ENCODE measurements around the gene PRKAG2. TPM values are rescaled to one million over a fixed set of nuclear protein-coding genes. Genes with fewer than 3 reads are reported as not detected.

PRKAG2 gene
- total RNA-seq, 2 experiments from 2014 or later = 16.9 to 18.7 TPM

- no peaks in the 10 kb centered on the region for H3K27me3 Mint-ChIP-seq (ENCODE audit: low read depth)
- CTCF ChIA-PET = no interaction called here
- H3K9me3 Mint-ChIP-seq = no peaks in the 10 kb centered on the region
- H3K27ac Mint-ChIP-seq = no peak overlapping the region
- intact Hi-C loops (cut with micrococcal nuclease) = no loop called here
- no peak overlapping the region for H3K4me3 Mint-ChIP-seq
- H3K4me1 Mint-ChIP-seq (ENCODE audit: low read depth) = peaks cover 4% of the 10 kb centered on the region
- DNase-seq = no peak
- H3K36me3 Mint-ChIP-seq (ENCODE audit: low read depth) = no peaks in the 10 kb centered on the region
Measured at GRCh38 chr7:151858456-151858855, 18.5 kb downstream of the PRKAG2 start.

- no peaks in the 10 kb centered on the region for H3K27me3 Mint-ChIP-seq (ENCODE audit: low read depth)
- DNase-seq = no peak
- no peaks in the 10 kb centered on the region for H3K36me3 Mint-ChIP-seq (ENCODE audit: low read depth)
- peaks cover 5% of the 10 kb centered on the region for H3K4me1 Mint-ChIP-seq (ENCODE audit: low read depth)
- CTCF ChIA-PET = interaction anchor here (1.3 kb wide), 1 partner anchor 74 kb away, joined by 3 read pairs; no protein-coding TSS in a partner anchor
- intact Hi-C loops (cut with micrococcal nuclease) = no loop called here
- H3K9me3 Mint-ChIP-seq = no peaks in the 10 kb centered on the region
- H3K27ac Mint-ChIP-seq = no peak overlapping the region
- no peak overlapping the region for H3K4me3 Mint-ChIP-seq
Measured at GRCh38 chr7:151857866-151858450, 19.0 kb downstream of the PRKAG2 start.

- Mint-ChIP-seq H3K4me3 (no peak overlapping the region), H3K9me3 (no peaks in the 10 kb centered on the region), H3K27me3 (ENCODE audit: low read depth) (no peaks in the 10 kb centered on the region), H3K36me3 (ENCODE audit: low read depth) (no peaks in the 10 kb centered on the region), H3K27ac (no peak overlapping the region), H3K4me1 (ENCODE audit: low read depth) (peaks cover 10% of the 10 kb centered on the region)
- intact Hi-C loops (cut with micrococcal nuclease) = no loop called here
- CTCF ChIA-PET = interaction anchor here (1.3 kb wide), 1 partner anchor 74 kb away, joined by 3 read pairs; no protein-coding TSS in a partner anchor
- no peak for DNase-seq
Measured at GRCh38 chr7:151857412-151857811, 19.5 kb downstream of the PRKAG2 start.

- H3K4me3 Mint-ChIP-seq = no peak overlapping the region
- CTCF ChIA-PET = interaction anchor here (1.3 kb wide), 1 partner anchor 73 kb away, joined by 3 read pairs; no protein-coding TSS in a partner anchor
- no peaks in the 10 kb centered on the region for H3K36me3 Mint-ChIP-seq (ENCODE audit: low read depth)
- intact Hi-C loops (cut with micrococcal nuclease) = no loop called here
- no peak overlapping the region for H3K27ac Mint-ChIP-seq
- H3K27me3 Mint-ChIP-seq (ENCODE audit: low read depth) = no peaks in the 10 kb centered on the region
- DNase-seq = no peak
- H3K4me1 Mint-ChIP-seq (ENCODE audit: low read depth) = peaks cover 16% of the 10 kb centered on the region
- H3K9me3 Mint-ChIP-seq = no peaks in the 10 kb centered on the region
Measured at GRCh38 chr7:151856516-151856915, 20.4 kb downstream of the PRKAG2 start.

GRCh38 chr7:151856098-151856497 lies 20.8 kb downstream of the PRKAG2 start:
- Mint-ChIP-seq H3K9me3 (no peaks in the 10 kb centered on the region), H3K27me3 (ENCODE audit: low read depth) (no peaks in the 10 kb centered on the region), H3K27ac (no peak overlapping the region), H3K4me3 (no peak overlapping the region), H3K4me1 (ENCODE audit: low read depth) (peaks cover 20% of the 10 kb centered on the region), H3K36me3 (ENCODE audit: low read depth) (no peaks in the 10 kb centered on the region)
- intact Hi-C loops (cut with micrococcal nuclease) = no loop called here
- no peak for DNase-seq
- CTCF ChIA-PET = no interaction called here

GRCh38 chr7:151854720-151855071 lies 22.2 kb downstream of the PRKAG2 start:
- Mint-ChIP-seq H3K4me1 (ENCODE audit: low read depth) (peaks cover 27% of the 10 kb centered on the region), H3K27ac (no peak overlapping the region), H3K27me3 (ENCODE audit: low read depth) (no peaks in the 10 kb centered on the region), H3K9me3 (no peaks in the 10 kb centered on the region), H3K36me3 (ENCODE audit: low read depth) (no peaks in the 10 kb centered on the region), H3K4me3 (no peak overlapping the region)
- intact Hi-C loops (cut with micrococcal nuclease) = no loop called here
- DNase-seq = no peak
- CTCF ChIA-PET = no interaction called here

GRCh38 chr7:151853896-151854719 lies 22.8 kb downstream of the PRKAG2 start:
- CTCF ChIA-PET = interaction anchor here (0.7 to 3.8 kb wide), 2 partner anchors 23 to 71 kb away, joined by 3 to 14 read pairs; partner anchors contain the start of gene PRKAG2
- Mint-ChIP-seq H3K4me3 (no peak overlapping the region), H3K27ac (peak overlapping the region; percentile 35), H3K27me3 (ENCODE audit: low read depth) (no peaks in the 10 kb centered on the region), H3K36me3 (ENCODE audit: low read depth) (no peaks in the 10 kb centered on the region), H3K9me3 (no peaks in the 10 kb centered on the region), H3K4me1 (ENCODE audit: low read depth) (peaks cover 27% of the 10 kb centered on the region)
- no peak for DNase-seq
- intact Hi-C loops (cut with micrococcal nuclease) = no loop called here

GRCh38 chr7:151852486-151853396 lies 24.2 kb downstream of the PRKAG2 start:
- DNase-seq = no peak
- H3K4me1 Mint-ChIP-seq (ENCODE audit: low read depth) = peaks cover 26% of the 10 kb centered on the region
- no peaks in the 10 kb centered on the region for H3K27me3 Mint-ChIP-seq (ENCODE audit: low read depth)
- H3K27ac Mint-ChIP-seq = no peak overlapping the region
- intact Hi-C loops (cut with micrococcal nuclease) = no loop called here
- no peaks in the 10 kb centered on the region for H3K9me3 Mint-ChIP-seq
- no peaks in the 10 kb centered on the region for H3K36me3 Mint-ChIP-seq (ENCODE audit: low read depth)
- CTCF ChIA-PET = interaction anchor here (3.8 to 3.9 kb wide), 2 partner anchors 14 to 69 kb away, joined by 13 to 14 read pairs; no protein-coding TSS in a partner anchor
- H3K4me3 Mint-ChIP-seq = no peak overlapping the region

GRCh38 chr7:151851782-151852181 lies 25.1 kb downstream of the PRKAG2 start:
- CTCF ChIA-PET = interaction anchor here (3.8 to 3.9 kb wide), 2 partner anchors 13 to 68 kb away, joined by 13 to 14 read pairs; no protein-coding TSS in a partner anchor
- Mint-ChIP-seq H3K27ac (peak overlapping the region; percentile 62), H3K36me3 (ENCODE audit: low read depth) (no peaks in the 10 kb centered on the region), H3K9me3 (no peaks in the 10 kb centered on the region), H3K27me3 (ENCODE audit: low read depth) (no peaks in the 10 kb centered on the region), H3K4me3 (peak overlapping the region; percentile 56), H3K4me1 (ENCODE audit: low read depth) (peaks cover 26% of the 10 kb centered on the region)
- intact Hi-C loops (cut with micrococcal nuclease) = loop anchor here (1.0 kb wide), 2 partner anchors 24 to 85 kb away; no protein-coding TSS in a partner anchor
- peak; percentile 24 for DNase-seq

- H3K27ac Mint-ChIP-seq = peak overlapping the region; percentile 62
- CTCF ChIA-PET = interaction anchor here (3.8 to 3.9 kb wide), 2 partner anchors 12 to 68 kb away, joined by 13 to 14 read pairs; no protein-coding TSS in a partner anchor
- peak; percentile 62 for DNase-seq
Measured at GRCh38 chr7:151851145-151851751, 25.7 kb downstream of the PRKAG2 start.

GRCh38 chr7:151850491-151851124 lies 26.3 kb downstream of the PRKAG2 start:
- peak overlapping the region; percentile 56 for H3K4me3 Mint-ChIP-seq
- H3K9me3 Mint-ChIP-seq = no peaks in the 10 kb centered on the region
- H3K27me3 Mint-ChIP-seq (ENCODE audit: low read depth) = no peaks in the 10 kb centered on the region
- peak overlapping the region; percentile 62 for H3K27ac Mint-ChIP-seq
- H3K36me3 Mint-ChIP-seq (ENCODE audit: low read depth) = no peaks in the 10 kb centered on the region
- CTCF ChIA-PET = interaction anchor here (3.8 to 3.9 kb wide), 2 partner anchors 11 to 67 kb away, joined by 13 to 14 read pairs; no protein-coding TSS in a partner anchor
- peak; percentile 25 for DNase-seq
- H3K4me1 Mint-ChIP-seq (ENCODE audit: low read depth) = peaks cover 26% of the 10 kb centered on the region
- intact Hi-C loops (cut with micrococcal nuclease) = loop anchor here (1.0 kb wide), 2 partner anchors 25 to 86 kb away; no protein-coding TSS in a partner anchor

More at GRCh38 chr7:151851145-151851751, 25.7 kb downstream of the PRKAG2 start:
- intact Hi-C loops (cut with micrococcal nuclease) = loop anchor here (1.0 kb wide), 2 partner anchors 24 to 85 kb away; no protein-coding TSS in a partner anchor
- H3K27me3 Mint-ChIP-seq (ENCODE audit: low read depth) = no peaks in the 10 kb centered on the region
- peaks cover 26% of the 10 kb centered on the region for H3K4me1 Mint-ChIP-seq (ENCODE audit: low read depth)
- H3K36me3 Mint-ChIP-seq (ENCODE audit: low read depth) = no peaks in the 10 kb centered on the region
- peak overlapping the region; percentile 56 for H3K4me3 Mint-ChIP-seq
- H3K9me3 Mint-ChIP-seq = no peaks in the 10 kb centered on the region
